HG03457 (cell line): ENCODE data around the gene NXPE4.

ENCODE experiments used
- ATAC-seq: cut with Tn5 transposase; IDR thresholded peaks from one replicate; pipeline ENCODE4 v1.9.1; 2021; ENCODE audit warnings: moderate number of reproducible peaks; ENCODE audit not compliant: unreplicated experiment

Gene NXPE4

GRCh38 chr11:114563077-114563476 is 32.5 kb downstream of the NXPE4 start:
- ATAC-seq, result no peak

GRCh38 chr11:114562166-114562916 is 33.2 kb downstream of the NXPE4 start:
- no peak for ATAC-seq

GRCh38 chr11:114559425-114560310 is 35.9 kb downstream of the NXPE4 start, which contains the start of gene NXPE1:
NXPE1 (minus strand) TSS chr11:114559881; CDS start chr11:114551201, 8,680 bp downstream.
- ATAC-seq, result no peak

DNA sequence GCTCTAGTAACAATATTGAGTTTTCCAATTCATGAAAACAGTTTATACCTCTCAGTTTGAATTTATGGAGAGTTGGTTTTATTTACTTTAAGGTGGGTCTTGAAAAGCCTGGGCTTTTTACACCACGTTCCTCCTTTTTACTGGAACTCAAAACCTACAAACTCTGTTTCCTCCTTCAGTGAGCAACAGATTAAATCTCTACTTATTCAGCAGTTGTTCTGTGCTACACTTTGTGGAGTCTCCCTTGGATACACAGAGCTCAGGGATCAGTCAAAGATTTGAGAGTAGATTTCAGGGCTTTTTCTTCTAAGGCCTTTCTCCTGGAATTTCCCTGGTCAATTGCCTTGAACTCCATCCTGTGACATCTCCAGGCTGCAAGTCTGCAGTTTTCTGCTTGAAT is 39.5 kb downstream of the NXPE4 start:
- ATAC-seq, result no peak

GRCh38 chr11:114553642-114554041 is 41.9 kb downstream of the NXPE4 start:
- no peak for ATAC-seq

DNA sequence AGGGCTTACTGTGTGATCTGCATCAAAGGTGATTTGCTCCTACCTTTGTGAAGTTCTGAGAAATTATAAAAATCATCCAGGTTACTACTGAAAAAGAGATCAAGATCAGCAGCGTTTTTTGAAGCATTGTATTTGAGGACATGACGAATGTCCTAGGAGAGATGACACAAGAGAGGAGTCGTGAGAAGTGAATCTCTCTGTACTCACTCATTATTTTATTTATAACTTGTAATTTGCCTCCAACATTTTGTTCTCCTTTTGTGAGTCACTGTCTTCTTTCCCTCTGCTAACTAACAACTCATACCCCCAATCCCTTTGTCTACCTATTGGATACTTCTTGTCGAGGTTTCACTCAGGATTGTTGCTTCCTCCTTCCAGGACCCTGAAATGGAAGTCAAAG is 44.5 kb downstream of the NXPE4 start:
- ATAC-seq, result no peak

GRCh38 chr11:114525682-114526081 is 69.9 kb downstream of the NXPE4 start:
- ATAC-seq, result no peak

GRCh38 chr11:114524122-114524521 is 71.5 kb downstream of the NXPE4 start:
- ATAC-seq, result no peak

- ATAC-seq, result no peak
These were observed 72.8 kb downstream of the NXPE4 start for GRCh38 chr11:114522818-114523217.
